HG02678 (cell line): ENCODE results near the gene WNK1.
"Not testable (repeated sequence)": the region's sequence is repeated elsewhere in the genome, so short reads cannot be mapped to it uniquely, and the experiment has no call there.

ENCODE experiments used
- ATAC-seq: cut with Tn5 transposase; IDR thresholded peaks from one replicate; pipeline ENCODE4 v1.9.1; 2021; ENCODE audit warnings: mild to moderate bottlenecking, moderate library complexity; ENCODE audit not compliant: unreplicated experiment

WNK1 gene

GRCh38 chr12:751999-752694 is at the start of gene WNK1:
TSS of gene WNK1 (plus strand) at chr12:752579. CDS start at chr12:753566, 987 bp downstream.
- ATAC-seq: peak; percentile 51

GRCh38 chr12:704516-705242 is 47.7 kb upstream of the WNK1 start:
- ATAC-seq: no peak

GRCh38 chr12:708084-708483 is 44.3 kb upstream of the WNK1 start:
- ATAC-seq: not testable (repeated sequence)

GRCh38 chr12:709455-710020 is 42.8 kb upstream of the WNK1 start:
- no peak for ATAC-seq

- no peak for ATAC-seq
These were observed 40.1 kb upstream of the WNK1 start for GRCh38 chr12:712172-712863.

- ATAC-seq: no peak
These were observed 39.0 kb upstream of the WNK1 start for GRCh38 chr12:713281-713875.

GRCh38 chr12:716506-716905 is 35.9 kb upstream of the WNK1 start:
- no peak for ATAC-seq

GRCh38 chr12:718756-719102 is 33.6 kb upstream of the WNK1 start:
- no peak for ATAC-seq

- no peak for ATAC-seq
These were observed 32.0 kb upstream of the WNK1 start for GRCh38 chr12:720231-720941.

GRCh38 chr12:724194-724855 is 28.1 kb upstream of the WNK1 start:
- no peak for ATAC-seq

GRCh38 chr12:725076-725475 is 27.3 kb upstream of the WNK1 start:
- no peak for ATAC-seq

GRCh38 chr12:726281-727140 is 25.9 kb upstream of the WNK1 start:
- ATAC-seq: no peak

GRCh38 chr12:727321-727720 is 25.1 kb upstream of the WNK1 start:
- no peak for ATAC-seq

- ATAC-seq: no peak
These were observed 23.6 kb upstream of the WNK1 start for GRCh38 chr12:728781-729180.

GRCh38 chr12:729221-729620 is 23.2 kb upstream of the WNK1 start:
- ATAC-seq: no peak

GRCh38 chr12:730550-730949 is 21.8 kb upstream of the WNK1 start:
- no peak for ATAC-seq

GRCh38 chr12:737122-737739 is 15.1 kb upstream of the WNK1 start:
- no peak for ATAC-seq

- ATAC-seq: no peak
These were observed 13.7 kb upstream of the WNK1 start for GRCh38 chr12:738712-739111.

- ATAC-seq: no peak
These were observed 13.0 kb upstream of the WNK1 start for GRCh38 chr12:739349-739748.
